Suppressor macrophage treated with lipopolysaccharide for 4 hours (primary cell): ENCODE results near the gene ATXN7L1.

Source experiments
- DNase-seq: peaks from one replicate; pipeline ENCODE4 v3.0.0-alpha.2; 2020

Gene ATXN7L1

GRCh38 chr7:105639667-105640493 is 236.5 kb downstream of the ATXN7L1 start:
- DNase-seq, result no peak

GRCh38 chr7:105638902-105639495 is 237.4 kb downstream of the ATXN7L1 start:
- no peak for DNase-seq

GRCh38 chr7:105638334-105638733 is 238.1 kb downstream of the ATXN7L1 start:
- DNase-seq, result no peak

DNA sequence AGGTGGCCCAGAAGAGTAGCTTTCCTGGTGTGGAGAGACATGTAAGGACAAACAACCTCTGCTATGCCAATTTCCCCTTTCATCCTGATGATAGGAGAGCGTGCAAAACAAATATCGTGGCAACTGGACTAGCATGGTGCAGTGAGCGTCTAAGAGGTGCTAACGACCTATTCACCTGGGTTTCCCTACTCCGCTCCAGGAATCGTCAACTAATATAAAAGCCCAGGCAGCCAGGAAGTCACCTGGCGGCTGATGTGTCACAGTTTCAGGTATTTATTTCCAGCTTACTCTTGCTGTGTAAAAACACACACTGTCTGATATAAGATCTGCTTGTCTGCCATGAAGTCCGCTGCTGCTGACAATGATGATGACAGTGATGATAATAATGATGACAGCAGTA is 238.6 kb downstream of the ATXN7L1 start:
- no peak for DNase-seq

DNA sequence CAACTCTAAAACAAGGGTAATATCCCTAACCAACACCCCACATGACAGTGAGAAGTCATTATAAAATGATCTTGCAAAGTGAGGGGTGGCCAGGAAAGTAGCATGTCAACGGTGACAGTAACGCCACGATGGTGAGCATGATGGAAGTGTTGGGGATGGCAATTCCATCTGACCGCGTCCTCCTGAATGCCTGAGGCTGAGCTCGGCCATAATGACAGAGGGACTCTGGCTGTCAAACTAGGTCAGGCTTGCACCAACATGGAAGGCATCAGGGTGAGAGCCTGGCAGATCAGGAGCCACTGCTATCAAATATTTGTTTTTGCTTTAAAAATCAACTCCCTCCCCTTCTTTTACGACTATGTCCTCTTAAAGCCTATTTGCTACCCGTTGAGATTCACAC is 239.4 kb downstream of the ATXN7L1 start:
- DNase-seq, result no peak

DNA sequence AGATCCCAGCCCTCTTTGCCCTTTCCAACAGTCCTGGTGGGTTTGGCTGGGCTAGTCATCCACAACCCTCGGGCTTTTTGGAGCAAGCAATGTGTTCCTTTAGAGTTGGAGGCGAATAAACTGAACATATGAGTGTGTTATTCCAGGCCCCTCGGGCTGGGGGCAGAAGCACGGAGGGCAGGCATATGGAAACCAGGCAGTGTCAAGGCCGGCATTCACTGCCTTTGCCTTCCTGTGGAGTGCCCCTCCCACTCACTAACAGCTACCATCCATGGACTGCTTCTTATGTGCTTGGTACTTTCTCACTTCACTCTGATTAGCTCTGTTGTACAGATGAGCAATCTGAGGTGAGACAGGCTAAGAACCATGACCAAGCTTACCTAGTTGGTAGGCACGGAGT is 241.2 kb downstream of the ATXN7L1 start:
- no peak for DNase-seq

DNA sequence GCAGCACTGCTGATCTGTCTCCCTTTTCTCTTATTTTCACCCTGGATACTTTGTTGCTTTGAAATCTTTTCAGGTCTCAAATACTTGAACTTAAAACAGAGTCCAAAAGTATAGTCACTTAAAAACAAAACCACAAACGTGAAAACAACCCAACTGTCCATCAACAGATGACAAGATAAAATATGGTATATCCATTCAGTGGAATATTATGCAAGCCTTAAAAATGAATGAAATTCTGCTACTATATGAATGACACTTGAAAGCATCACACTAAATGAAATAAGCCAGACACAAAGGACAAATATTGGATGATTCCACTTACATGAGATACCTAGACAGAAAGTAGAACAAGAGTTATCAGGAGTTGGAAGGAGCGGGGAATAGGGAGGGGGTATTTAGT is 250.4 kb downstream of the ATXN7L1 start:
- no peak for DNase-seq

- DNase-seq, result no peak
These were observed 252.5 kb downstream of the ATXN7L1 start for GRCh38 chr7:105623906-105624305.

DNA sequence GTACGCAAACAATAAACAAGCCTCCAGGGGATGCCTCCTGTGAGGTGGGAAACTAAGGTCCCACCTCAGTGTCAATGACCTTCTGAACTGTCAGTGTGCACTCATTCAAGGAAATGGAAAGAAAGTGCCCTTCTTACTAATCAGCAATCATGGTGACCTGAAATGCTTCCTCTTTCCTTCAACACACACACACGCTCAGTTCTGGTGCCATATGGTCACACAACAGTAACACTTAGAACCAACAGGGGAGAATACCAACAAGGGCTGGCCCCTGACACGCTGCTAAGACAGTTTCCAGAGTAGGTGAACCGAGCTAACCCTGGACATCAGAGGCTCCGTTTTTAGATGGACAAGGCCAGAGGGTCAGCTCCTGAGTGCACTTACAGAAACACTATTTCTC is 253.0 kb downstream of the ATXN7L1 start:
- no peak for DNase-seq

DNA sequence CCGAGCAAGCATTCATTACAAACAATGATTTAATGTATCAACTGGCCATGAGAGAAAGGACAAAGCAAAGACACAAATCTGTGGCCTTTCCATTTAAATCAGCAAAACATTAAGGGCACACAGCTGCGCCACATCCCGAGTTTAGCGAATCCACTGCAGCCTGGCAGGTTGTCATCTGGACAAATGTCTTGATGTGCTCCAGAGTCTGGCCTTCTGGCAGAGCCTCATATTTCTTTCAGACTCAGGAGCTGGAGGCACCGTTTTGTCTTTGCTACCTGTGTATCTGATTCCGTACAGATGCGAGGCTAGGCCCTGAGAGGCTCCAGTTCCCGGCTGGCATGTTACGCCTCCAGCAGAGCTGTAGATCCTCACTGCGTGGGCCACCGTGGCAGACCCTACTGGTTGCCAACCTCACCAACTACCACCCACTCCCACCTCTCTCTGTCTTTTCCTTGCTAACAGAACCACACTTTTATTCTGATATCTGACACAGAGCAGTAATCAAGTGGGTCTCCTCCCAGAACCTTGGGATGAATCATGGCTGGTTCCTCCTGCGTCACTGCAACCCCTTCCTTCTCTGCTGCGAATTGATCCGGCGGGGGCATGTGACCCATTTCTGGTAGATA is 254.2 kb downstream of the ATXN7L1 start:
- DNase-seq, result no peak

DNA sequence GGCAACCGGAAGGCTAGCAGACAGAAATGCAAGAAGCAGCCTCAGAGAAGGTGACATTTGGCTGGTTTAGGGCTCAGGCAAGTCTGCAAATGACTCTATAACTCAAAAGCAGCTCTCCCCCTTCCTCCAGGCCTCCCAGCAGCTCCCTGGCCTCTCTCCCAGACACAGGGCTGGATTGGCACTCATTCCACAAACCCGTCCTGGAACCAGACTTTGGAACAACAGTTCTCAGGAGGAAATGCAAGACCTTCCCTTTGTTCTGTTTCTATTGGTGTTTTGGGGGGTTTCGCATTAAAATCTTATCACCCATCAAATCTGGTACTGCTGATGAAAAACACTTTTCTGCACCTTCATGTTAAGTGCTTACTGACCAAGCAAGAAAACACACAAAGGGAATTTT is 254.8 kb downstream of the ATXN7L1 start:
- no peak for DNase-seq

DNA sequence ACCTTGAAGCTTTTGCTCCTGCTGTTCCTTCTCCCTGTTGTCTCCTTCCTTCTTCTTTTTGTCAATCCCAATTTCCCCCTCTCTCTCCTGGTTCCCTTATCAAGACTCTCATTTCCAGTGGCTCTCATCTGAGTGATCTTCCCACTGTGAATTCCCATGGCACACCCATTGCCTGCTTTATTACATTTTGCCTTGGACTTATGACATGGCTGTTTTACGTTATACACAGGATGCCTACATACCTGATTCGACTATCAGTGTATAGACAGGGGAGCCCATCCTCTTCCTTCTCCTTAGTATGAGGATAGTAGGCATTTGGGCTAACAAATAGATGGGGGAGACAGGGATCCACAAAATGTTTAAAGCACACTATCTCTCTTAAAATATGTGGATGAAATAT is 255.2 kb downstream of the ATXN7L1 start:
- no peak for DNase-seq

DNA sequence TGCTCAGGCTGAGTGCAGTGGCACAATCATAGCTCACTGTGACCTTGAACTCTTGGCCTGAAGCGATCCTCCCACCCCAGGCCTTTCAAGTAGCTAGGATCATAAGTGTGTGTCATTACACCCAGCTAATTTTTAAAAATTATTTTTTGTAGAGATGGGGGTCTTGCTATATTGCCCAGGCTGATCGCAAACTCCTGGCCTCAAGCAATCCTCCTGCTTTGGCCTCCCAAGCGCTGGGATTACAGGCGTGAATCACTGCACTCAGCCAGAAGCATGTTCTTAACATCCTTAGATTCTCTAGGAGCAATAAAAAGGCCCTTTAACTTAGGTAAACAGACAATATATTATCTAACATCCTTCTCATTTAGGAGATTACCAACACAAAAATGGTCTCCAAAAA is 256.8 kb downstream of the ATXN7L1 start:
- DNase-seq, result no peak

GRCh38 chr7:105618016-105618296 is 258.4 kb downstream of the ATXN7L1 start:
- DNase-seq, result no peak

DNA sequence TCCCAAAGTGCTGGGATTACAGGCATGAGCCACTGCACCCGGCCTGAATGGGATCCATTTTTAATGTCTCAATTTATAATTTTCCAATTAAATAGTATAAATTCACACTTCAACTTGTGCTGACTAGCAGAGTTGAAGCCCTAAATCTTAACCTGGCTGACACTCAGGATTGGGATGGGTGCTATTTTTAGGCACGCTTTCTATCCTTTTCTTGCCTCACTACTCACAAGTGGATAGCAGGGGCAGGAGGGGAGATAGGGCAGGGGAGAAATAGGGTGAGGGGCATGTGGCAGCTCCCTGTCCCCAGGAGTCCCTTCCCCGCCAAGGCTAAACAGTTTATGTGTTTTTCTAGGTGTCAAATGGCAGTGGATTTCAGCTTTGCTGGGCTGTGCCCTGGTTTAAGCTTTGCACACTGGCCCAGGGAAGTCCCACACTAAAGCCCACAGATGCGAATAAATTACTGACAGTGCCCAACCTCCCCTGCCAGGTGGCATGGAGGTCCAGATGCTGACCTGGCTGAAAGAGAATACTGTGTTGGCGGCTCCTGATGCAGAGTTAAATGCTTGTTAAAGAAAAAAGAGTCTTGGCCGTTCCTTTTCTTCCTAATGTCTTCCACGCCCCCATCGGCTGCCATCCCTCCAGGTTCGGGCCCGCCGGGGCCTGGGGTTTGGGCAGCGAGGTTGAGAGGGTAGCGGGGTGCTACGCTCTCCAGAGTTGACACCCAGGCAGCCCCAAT is 259.0 kb downstream of the ATXN7L1 start:
- no peak for DNase-seq

GRCh38 chr7:105614341-105614840 is 262.0 kb downstream of the ATXN7L1 start:
- no peak for DNase-seq

DNA sequence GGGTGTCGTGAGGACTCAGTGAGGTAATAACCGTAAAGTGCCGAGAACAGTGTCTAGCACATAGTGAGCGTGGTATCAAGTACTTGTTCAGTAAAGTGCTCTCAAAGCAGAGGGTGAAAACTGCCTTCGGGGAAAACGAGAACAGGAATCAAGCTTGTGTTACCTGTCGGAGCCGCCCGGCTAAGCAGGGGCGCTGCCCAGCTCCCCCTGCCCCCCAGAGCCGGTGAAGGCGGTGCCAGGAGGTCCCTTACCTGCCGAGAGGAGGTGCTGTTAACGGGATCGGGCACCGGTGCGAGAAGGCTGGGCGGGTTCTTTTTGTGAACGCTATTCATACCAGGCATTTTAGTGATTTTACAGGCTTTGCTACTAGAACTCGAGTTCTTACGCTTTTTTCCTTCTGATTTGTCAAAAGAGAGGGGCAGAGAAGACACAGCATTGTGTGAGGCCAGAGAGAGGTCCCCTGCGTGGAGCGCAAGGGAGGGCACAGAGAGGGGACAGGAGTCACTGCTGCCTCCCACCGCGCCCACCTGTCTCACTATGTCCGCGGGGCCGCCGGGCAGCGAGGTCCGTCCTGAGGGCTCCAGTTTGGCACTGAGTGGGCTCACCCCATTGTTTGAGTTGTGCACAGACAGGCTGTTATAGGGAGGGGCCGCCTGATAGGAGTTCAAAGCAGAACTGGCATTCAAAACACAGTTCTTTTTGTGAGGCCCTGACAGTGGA is 262.6 kb downstream of the ATXN7L1 start:
- no peak for DNase-seq

GRCh38 chr7:105612806-105613205 is 263.6 kb downstream of the ATXN7L1 start:
- no peak for DNase-seq

GRCh38 chr7:105611856-105612775 is 264.3 kb downstream of the ATXN7L1 start:
- no peak for DNase-seq

- no peak for DNase-seq
These were observed 266.1 kb downstream of the ATXN7L1 start for GRCh38 chr7:105610165-105610930.
